ENCODE measurements around the gene TEAD1.
A peak's percentile ranks its signal among the peaks of the same experiment; 100 is the strongest.

Gene TEAD1

GRCh38 chr11:12962306-12962705 is 288.1 kb downstream of the TEAD1 start:
- no peak for DNase-seq

DNA sequence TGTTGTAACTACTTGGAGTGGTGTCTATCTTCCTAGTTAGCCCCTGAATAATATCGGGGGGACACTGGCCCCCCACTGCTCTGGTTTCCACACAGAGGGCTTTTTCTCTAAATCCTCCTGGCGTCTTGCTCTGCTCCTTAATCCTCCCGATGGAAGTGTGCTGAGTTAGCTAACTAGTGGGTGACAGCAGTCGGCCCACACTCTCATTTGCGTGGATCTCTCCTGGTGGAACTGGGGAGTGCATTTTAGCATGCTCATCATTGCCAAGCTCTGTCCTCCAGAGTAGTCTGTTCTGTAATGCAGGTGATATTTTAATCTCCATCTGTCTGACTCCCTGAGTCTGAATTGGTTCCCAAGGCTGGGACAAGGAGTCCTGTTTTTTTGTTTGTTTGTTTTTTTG is 288.8 kb downstream of the TEAD1 start:
- no peak for DNase-seq

DNA sequence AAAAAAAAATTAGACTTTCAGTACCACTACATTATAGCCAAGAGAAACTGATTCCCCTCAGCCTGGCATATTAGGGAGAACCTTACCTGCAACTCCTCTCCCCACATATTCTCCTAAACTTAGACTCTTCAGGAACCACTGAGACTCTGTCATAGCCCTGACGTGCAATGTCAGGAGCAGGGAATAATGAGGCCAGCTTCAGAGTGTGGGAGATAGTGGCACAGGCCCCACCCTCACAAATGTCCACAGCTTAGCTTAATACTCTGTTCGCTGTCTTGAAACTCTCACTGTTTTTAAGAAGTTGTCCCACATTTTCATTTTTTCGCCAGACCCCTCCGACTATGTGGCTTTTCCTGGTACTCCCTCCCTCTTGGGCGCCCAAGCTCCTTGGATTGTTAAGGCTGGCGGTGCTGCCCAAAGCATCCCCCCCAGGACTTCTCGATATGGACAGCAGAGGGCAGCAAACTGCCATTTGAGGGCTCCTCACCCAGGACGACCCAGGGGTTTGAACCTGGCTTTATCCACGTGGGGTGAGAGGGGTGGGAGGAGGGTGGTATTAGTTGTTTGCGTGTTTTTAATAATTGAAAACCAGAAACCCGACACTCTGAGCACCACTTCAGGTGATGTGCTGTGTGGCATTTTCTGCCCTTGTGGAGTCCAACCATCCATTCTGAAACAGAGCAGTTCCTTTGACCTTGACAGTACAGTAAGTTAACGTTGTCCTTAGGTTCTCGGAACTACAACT is 289.7 kb downstream of the TEAD1 start:
- DNase-seq = peak; percentile 43 to 55

- DNase-seq = no peak
Measured at GRCh38 chr11:12964650-12965049, 290.4 kb downstream of the TEAD1 start.

DNA sequence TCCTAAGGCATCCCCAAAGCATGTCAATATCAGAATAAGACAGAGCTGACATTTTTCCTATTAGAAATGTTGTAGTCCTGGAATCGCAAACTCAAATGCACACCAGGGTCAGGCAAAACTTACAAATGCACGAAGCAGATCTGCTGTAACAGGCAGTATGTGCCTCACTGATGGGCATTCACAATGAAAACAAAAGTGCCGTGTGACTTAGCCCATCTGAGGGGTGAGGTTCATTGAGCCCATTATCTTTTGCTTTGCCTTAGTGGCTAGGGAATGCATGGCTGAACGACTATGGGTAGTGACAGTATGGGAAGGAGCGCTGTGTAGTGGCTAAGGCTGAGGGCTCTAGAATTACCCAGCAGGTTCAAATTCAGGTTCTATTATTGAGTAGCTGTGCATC is 291.8 kb downstream of the TEAD1 start:
- DNase-seq = no peak

DNA sequence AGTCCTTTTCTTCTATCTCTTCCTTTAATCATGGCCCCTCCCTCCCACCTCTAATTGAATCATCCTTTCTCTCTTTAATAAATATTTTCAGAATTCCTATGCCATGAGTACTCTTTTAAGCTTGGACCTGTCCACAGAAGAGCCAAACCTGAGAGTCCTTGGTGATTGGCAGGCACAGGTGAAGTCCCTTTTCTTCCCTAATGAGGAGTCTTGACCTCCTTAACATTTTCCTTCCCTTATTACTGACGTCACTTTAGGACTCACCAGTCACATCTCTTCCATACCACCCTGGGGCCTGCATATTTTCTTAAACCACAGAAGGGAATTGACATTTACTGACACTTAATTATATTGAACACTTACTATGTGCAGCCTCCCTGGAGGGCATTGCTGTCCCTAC is 293.9 kb downstream of the TEAD1 start:
- no peak for DNase-seq

DNA sequence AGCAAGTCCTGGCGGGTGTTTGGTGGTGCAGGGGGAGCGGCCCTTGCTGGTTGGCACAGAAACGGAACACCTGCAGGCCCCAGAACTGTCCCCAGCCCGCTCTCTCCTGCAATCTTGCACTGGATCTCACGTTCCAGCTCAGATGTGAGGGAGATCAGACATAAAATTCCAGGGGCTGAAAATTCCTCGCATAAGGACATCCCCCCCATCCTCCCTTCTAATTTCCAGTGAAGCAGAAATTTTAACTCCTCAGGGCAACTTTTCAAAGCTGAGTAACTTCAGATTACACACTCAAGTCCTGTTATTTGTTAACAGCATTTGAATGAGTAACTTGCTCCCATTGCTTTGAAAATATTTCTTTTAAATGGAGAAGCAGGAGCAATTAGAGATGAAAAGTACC is 294.6 kb downstream of the TEAD1 start:
- DNase-seq = no peak

DNA sequence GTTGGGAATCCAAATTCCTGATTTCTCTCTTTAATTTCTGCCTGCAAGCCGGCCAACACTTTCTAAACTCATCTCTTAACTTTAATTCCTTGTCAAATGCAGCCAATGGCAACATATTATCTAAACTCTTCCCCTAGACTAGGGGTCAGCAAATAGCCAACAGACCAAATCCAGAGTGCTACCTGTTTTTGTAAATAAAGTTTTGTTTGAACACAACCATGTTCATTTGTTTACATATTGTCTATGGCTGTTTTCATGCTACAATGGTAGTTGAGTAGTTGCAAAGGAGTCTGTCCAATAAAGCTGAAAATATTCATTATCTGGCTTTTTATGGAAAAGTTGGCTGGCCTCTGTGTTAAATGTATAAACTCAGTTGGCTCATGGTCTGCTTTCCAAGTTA is 297.7 kb downstream of the TEAD1 start:
- no peak for DNase-seq

DNA sequence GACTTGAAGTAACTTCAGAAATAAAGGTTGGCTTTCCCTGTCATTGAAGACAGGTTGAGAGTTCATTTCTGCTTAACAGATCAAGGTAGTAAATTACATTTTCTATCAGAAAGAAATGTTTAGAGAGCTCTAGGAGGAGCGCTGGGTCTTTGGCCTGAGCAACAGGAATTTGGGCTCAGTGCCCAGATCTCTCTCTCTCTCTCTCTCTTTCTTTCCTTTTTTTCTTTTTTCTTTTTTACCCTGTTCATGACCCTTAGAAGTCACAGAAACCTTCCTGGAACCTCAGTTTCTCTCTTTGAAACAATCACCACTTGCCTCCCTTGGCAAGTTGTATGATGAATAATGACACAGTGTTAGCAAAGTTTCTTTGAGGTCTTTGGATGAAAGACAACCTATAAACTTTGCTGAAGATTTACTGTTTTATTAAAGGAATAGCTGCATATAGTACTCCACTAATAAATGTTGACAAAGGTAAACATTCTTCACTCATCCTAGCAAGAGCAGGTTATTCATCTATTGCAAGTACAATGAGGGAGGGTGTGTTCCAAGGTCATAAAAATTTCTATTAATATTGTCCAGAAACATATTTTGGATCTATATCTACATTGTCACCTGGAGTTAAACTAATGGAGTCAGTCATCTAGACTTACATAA is 299.4 kb downstream of the TEAD1 start:
- DNase-seq = no peak

DNA sequence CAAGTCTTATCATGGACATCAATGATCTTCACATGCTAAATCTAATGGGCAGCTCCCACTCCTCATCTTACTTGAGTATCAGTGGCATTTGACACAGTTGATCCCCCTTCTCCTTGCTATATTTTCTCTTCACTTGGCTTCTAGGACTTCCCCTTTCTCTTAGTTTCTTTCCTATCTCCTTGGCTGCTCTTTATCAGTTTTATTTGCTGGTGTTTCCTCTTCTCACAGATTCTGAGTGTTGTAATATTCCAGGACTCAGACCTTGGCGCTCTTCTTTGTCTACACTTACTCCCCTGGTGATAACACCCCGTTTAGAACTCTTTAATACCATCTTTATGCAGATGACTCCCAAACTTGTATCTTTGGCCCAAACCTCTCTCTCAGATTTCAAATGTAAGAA is 301.0 kb downstream of the TEAD1 start:
- DNase-seq = no peak

GRCh38 chr11:12979928-12980689 is 305.9 kb downstream of the TEAD1 start:
- no peak for DNase-seq

GRCh38 chr11:12981676-12982522 is 307.7 kb downstream of the TEAD1 start:
- DNase-seq = no peak

- DNase-seq = no peak
Measured at GRCh38 chr11:12983336-12983735, 309.1 kb downstream of the TEAD1 start.

- DNase-seq = no peak
Measured at GRCh38 chr11:12986194-12986898, 312.1 kb downstream of the TEAD1 start.

- no peak for DNase-seq
Measured at GRCh38 chr11:12989428-12990161, 315.4 kb downstream of the TEAD1 start.

- no peak for DNase-seq
Measured at GRCh38 chr11:12990162-12990480, 315.9 kb downstream of the TEAD1 start.

GRCh38 chr11:12991426-12991825 is 317.2 kb downstream of the TEAD1 start:
- no peak for DNase-seq

DNA sequence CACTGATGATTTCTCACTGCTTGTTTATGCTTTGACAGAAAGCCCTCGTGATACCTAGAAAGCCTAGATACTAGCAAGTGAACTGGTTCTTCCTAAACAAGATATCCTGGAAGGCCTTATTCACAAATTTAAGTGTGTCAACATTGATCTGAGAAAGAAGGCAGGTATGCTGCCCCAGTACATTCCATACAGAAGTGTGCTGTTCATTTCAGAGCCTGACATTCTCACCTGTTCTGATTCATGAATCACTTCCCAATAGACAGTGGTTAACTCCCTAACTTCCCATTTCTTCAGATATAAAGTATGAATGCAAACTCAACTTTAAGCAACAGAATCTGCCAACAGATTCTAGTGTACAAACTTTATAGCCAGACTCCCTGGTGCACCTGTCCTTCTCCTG is 319.4 kb downstream of the TEAD1 start:
- DNase-seq = no peak
